ENCODE data around the gene MALAT1.
A peak's percentile ranks its signal among the peaks of the same experiment; 100 is the strongest.
"Not testable (repeated sequence)": the region's sequence is repeated elsewhere in the genome, so short reads cannot be mapped to it uniquely, and the experiment has no call there.

Gene MALAT1

GRCh38 chr11:65504674-65505465, 6.0 kb downstream of the MALAT1 start:
- TF ChIP-seq, protein P1, sequence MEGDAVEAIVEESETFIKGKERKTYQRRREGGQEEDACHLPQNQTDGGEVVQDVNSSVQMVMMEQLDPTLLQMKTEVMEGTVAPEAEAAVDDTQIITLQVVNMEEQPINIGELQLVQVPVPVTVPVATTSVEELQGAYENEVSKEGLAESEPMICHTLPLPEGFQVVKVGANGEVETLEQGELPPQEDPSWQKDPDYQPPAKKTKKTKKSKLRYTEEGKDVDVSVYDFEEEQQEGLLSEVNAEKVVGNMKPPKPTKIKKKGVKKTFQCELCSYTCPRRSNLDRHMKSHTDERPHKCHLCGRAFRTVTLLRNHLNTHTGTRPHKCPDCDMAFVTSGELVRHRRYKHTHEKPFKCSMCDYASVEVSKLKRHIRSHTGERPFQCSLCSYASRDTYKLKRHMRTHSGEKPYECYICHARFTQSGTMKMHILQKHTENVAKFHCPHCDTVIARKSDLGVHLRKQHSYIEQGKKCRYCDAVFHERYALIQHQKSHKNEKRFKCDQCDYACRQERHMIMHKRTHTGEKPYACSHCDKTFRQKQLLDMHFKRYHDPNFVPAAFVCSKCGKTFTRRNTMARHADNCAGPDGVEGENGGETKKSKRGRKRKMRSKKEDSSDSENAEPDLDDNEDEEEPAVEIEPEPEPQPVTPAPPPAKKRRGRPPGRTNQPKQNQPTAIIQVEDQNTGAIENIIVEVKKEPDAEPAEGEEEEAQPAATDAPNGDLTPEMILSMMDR (IDR thresholded peaks at IDR 0.05; ENCODE audit: insufficient read depth, low read length, missing control alignments): no peak
- CTCF ChIA-PET: interaction anchor here (0.8 to 1.9 kb wide), 4 partner anchors 25 to 88 kb away, joined by 3 to 8 read pairs (median 4); partner anchors contain the start of gene FAM89B
- H3K4me3 ChIP-seq (ENCODE audit: low read depth, low read length): peak overlapping the region; percentile 99
- POLR2A ChIA-PET: interaction anchor here (0.9 to 17.0 kb wide), 10 partner anchors 7 to 157 kb away, joined by 3 to 1229 read pairs (median 97); partner anchors contain the start of genes MALAT1 and NEAT1
- DNase-seq (ENCODE audit: low read depth, low spot score): no peak

DNA sequence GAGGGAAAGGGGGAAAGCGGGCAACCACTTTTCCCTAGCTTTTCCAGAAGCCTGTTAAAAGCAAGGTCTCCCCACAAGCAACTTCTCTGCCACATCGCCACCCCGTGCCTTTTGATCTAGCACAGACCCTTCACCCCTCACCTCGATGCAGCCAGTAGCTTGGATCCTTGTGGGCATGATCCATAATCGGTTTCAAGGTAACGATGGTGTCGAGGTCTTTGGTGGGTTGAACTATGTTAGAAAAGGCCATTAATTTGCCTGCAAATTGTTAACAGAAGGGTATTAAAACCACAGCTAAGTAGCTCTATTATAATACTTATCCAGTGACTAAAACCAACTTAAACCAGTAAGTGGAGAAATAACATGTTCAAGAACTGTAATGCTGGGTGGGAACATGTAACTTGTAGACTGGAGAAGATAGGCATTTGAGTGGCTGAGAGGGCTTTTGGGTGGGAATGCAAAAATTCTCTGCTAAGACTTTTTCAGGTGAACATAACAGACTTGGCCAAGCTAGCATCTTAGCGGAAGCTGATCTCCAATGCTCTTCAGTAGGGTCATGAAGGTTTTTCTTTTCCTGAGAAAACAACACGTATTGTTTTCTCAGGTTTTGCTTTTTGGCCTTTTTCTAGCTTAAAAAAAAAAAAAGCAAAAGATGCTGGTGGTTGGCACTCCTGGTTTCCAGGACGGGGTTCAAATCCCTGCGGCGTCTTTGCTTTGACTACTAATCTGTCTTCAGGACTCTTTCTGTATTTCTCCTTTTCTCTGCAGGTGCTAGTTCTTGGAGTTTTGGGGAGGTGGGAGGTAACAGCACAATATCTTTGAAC, 6.8 kb downstream of the MALAT1 start:
- DNase-seq (ENCODE audit: low read depth, low spot score): no peak
- TF ChIP-seq, protein P1 (IDR thresholded peaks at IDR 0.05; ENCODE audit: insufficient read depth, low read length, missing control alignments): no peak
- ChIA-PET POLR2A (interaction anchor here (0.9 to 17.0 kb wide), 13 partner anchors 8 to 158 kb away, joined by 3 to 1229 read pairs (median 33); partner anchors contain the start of genes MALAT1 and NEAT1), CTCF (interaction anchor here (0.8 to 7.6 kb wide), 6 partner anchors 26 to 89 kb away, joined by 3 to 151 read pairs (median 6); partner anchors contain the start of genes FAM89B and NEAT1)
- H3K4me3 ChIP-seq (ENCODE audit: low read depth, low read length): peak overlapping the region; percentile 99

DNA sequence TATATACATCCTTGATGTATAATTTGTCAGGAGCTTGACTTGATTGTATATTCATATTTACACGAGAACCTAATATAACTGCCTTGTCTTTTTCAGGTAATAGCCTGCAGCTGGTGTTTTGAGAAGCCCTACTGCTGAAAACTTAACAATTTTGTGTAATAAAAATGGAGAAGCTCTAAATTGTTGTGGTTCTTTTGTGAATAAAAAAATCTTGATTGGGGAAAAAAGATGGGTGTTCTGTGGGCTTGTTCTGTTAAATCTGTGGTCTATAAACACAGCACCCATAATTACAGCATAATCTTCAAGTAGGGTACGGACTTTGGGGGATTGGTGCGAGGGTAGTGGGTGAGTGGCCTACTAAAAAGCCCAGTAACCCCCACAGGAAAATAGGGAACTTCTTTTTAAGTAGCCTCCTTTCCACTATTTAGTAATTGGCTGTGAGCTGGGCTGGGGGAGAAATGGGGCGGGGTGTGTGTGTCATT, 7.5 kb downstream of the MALAT1 start:
- H3K4me3 ChIP-seq (ENCODE audit: low read depth, low read length): peak overlapping the region; percentile 99
- POLR2A ChIA-PET: interaction anchor here (1.0 to 17.0 kb wide), 14 partner anchors 8 to 135 kb away, joined by 3 to 1229 read pairs (median 27); partner anchors contain the start of genes MALAT1, NEAT1 and SCYL1
- no peak for DNase-seq (ENCODE audit: low read depth, low spot score)
- TF ChIP-seq, protein P1 (IDR thresholded peaks at IDR 0.05; ENCODE audit: insufficient read depth, low read length, missing control alignments): no peak
- CTCF ChIA-PET: interaction anchor here (1.6 to 7.6 kb wide), 4 partner anchors 27 to 88 kb away, joined by 3 to 151 read pairs (median 8); partner anchors contain the start of genes FAM89B and NEAT1

- peak overlapping the region; percentile 99 for H3K4me3 ChIP-seq (ENCODE audit: low read depth, low read length)
- DNase-seq (ENCODE audit: low read depth, low spot score): peak; percentile 94
- POLR2A ChIA-PET: interaction anchor here (0.6 to 17.0 kb wide), 19 partner anchors 9 to 136 kb away, joined by 3 to 1229 read pairs (median 7); partner anchors contain the start of genes FRMD8, MALAT1, NEAT1 and SCYL1
- TF ChIP-seq, protein P1 (IDR thresholded peaks at IDR 0.05; ENCODE audit: insufficient read depth, low read length, missing control alignments): no peak
- CTCF ChIA-PET: interaction anchor here (1.6 to 7.6 kb wide), 7 partner anchors 9 to 89 kb away, joined by 3 to 151 read pairs (median 9); partner anchors contain the start of genes FAM89B and NEAT1
These were observed 8.1 kb downstream of the MALAT1 start for GRCh38 chr11:65506772-65507505.

- ChIA-PET POLR2A (interaction anchor here (1.0 to 17.0 kb wide), 3 partner anchors 43 to 91 kb away, joined by 3 to 1229 read pairs (median 35); no protein-coding TSS in a partner anchor), CTCF (interaction anchor here (0.9 to 7.6 kb wide), 15 partner anchors 8 to 151 kb away, joined by 3 to 151 read pairs (median 7); partner anchors contain the start of genes NEAT1, SCYL1 and SLC25A45)
- not testable (repeated sequence) for DNase-seq (ENCODE audit: low read depth, low spot score); H3K4me3 ChIP-seq (ENCODE audit: low read depth, low read length)
These were observed 13.5 kb downstream of the MALAT1 start for GRCh38 chr11:65512311-65512710.
